Ascending aorta (tissue), 2 donors: Measurements from ENCODE around the gene HS3ST3B1. TPM values are rescaled to one million over a fixed set of nuclear protein-coding genes. Genes with fewer than 3 reads are reported as not detected.

Experiments used
- DNase-seq, 2 donors: peaks; one replicate each; pipeline ENCODE4 v3.0.0-alpha.2; 2019; ENCODE audit warnings: low spot score in 2 of 2
- H3K27ac ChIP-seq, 2 donors: fragments of 200-600 bp; sonication (generic); one replicate each; pipeline ENCODE4 v1.5.1; 2016 to 2017; ENCODE audit warnings: mild to moderate bottlenecking in 1 of 2
- H3K27me3 ChIP-seq: fragments of 200-600 bp; sonication (generic); one replicate; pipeline ENCODE4 v1.5.1; 2017
- H3K36me3 ChIP-seq, 2 donors: fragments of 200-600 bp; sonication (generic); one replicate each; pipeline ENCODE4 v1.5.1; 2016
- H3K4me1 ChIP-seq, 2 donors: fragments of 200-600 bp; sonication (generic); one replicate each; pipeline ENCODE4 v1.5.1; 2016 to 2017; ENCODE audit warnings: mild to moderate bottlenecking in 1 of 2
- H3K4me3 ChIP-seq, 2 donors: fragments of 200-600 bp; sonication (generic); one replicate each; pipeline ENCODE4 v1.5.1; 2016 to 2017; ENCODE audit warnings: mild to moderate bottlenecking in 1 of 2
- H3K9me3 ChIP-seq, 2 donors: fragments of 200-600 bp; sonication (generic); one replicate each; pipeline ENCODE4 v1.5.1; 2016
- intact Hi-C: fragments of 100-400 bp; cut with DNase I; formaldehyde crosslinking; loops from one replicate; pipeline ENCODE4 v1.15.1; 2023
- total RNA-seq: library from RNA; depleted of rRNA; stranded (reverse); fragments of >200 nt; gene quantifications from one replicate; pipeline ENCODE4 v1.1.0, GENCODE V29; 2016
- TF ChIP-seq, protein P1 (sequence below), 3 experiments: fragments of 200-600 bp in 2 of 3; fragments of 450-650 bp in 1 of 3; sonication (generic) in 2 of 3; IDR thresholded peaks; one replicate each; pipeline ENCODE4 v1.5.1; 2016 to 2019; ENCODE audit warnings: antibody characterized with exemption in 3 of 3, mild to moderate bottlenecking in 1 of 3, moderate library complexity in 1 of 3

The HS3ST3B1 gene
- total RNA-seq, 1 donor from 2014 or later: 14.6 TPM

DNA sequence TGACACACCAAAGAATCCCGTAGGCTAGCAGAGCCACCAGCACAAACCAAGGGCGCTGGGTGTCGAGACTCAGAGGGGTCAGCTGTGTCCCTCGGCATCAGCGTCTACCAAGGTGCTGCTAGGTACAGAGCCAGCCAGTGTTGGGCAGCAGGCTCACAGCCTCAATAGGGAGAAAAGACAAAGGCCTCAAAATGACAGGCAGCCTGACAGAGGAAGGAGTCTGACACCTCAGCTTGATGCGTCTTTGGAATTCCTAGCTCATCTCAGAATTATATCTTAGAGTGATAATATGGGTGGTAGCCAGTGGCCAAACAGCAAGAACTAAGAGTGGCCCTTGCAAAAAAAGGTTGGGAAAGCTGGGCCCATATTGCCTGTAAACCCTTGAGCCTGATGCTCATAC lies 45.9 kb downstream of the HS3ST3B1 start:
- intact Hi-C loops: no loop called here
- Histone ChIP-seq H3K9me3 (no peaks in the 10 kb centered on the region), H3K27me3 (no peaks in the 10 kb centered on the region), H3K27ac (no peak overlapping the region), H3K4me1 (no peaks in the 10 kb centered on the region), H3K36me3 (no peaks in the 10 kb centered on the region), H3K4me3 (no peak overlapping the region)
- no peak for DNase-seq
- TF ChIP-seq, protein P1, sequence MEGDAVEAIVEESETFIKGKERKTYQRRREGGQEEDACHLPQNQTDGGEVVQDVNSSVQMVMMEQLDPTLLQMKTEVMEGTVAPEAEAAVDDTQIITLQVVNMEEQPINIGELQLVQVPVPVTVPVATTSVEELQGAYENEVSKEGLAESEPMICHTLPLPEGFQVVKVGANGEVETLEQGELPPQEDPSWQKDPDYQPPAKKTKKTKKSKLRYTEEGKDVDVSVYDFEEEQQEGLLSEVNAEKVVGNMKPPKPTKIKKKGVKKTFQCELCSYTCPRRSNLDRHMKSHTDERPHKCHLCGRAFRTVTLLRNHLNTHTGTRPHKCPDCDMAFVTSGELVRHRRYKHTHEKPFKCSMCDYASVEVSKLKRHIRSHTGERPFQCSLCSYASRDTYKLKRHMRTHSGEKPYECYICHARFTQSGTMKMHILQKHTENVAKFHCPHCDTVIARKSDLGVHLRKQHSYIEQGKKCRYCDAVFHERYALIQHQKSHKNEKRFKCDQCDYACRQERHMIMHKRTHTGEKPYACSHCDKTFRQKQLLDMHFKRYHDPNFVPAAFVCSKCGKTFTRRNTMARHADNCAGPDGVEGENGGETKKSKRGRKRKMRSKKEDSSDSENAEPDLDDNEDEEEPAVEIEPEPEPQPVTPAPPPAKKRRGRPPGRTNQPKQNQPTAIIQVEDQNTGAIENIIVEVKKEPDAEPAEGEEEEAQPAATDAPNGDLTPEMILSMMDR (IDR thresholded peaks at IDR 0.05): no peak

DNA sequence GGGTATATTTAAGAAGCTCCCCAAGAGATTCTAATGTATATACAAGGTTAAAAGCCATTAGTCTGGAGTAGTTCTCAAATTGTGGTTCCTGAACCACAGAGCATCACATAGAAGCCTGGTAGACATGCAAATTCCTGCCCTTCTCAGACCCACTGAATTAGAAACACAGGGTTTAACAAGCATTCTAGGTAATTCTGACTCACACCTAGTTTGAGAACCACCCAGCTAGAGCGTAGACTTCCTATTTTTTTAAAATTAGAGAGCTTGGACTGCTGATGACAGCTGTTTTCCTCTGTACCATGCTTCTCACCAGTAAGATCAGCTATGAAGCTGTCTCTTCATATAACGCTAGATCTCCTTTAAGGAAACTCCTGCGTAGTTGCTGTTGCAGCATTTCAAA lies 50.6 kb downstream of the HS3ST3B1 start:
- TF ChIP-seq, protein P1 (IDR thresholded peaks at IDR 0.05): no peak
- Histone ChIP-seq H3K27ac (no peak overlapping the region), H3K4me1 (no peaks in the 10 kb centered on the region), H3K4me3 (no peak overlapping the region), H3K9me3 (no peaks in the 10 kb centered on the region), H3K27me3 (no peaks in the 10 kb centered on the region), H3K36me3 (no peaks in the 10 kb centered on the region)
- intact Hi-C loops: no loop called here
- no peak for DNase-seq

DNA sequence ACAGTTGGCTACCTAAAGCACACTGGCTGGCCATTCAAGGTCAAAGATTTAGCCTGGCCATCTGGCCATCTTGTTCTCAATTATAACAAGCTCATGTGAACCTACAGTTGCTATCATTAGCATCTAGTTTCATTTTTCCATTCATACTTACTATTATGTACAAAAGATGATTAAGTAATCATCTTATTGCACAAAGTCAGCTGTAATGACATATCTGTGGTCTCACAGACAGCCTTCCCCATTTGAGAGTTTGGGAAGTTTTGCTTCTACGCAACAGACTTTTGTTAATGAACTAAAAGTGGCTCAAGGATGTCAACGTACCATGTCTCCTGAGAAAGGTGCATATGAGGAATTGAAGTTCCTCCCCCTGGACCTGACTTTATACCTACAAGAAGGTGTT lies 51.3 kb downstream of the HS3ST3B1 start:
- intact Hi-C loops: no loop called here
- Histone ChIP-seq H3K9me3 (no peaks in the 10 kb centered on the region), H3K36me3 (no peaks in the 10 kb centered on the region), H3K4me3 (no peak overlapping the region), H3K4me1 (no peaks in the 10 kb centered on the region), H3K27ac (no peak overlapping the region), H3K27me3 (no peaks in the 10 kb centered on the region)
- TF ChIP-seq, protein P1 (IDR thresholded peaks at IDR 0.05): no peak
- DNase-seq: no peak

DNA sequence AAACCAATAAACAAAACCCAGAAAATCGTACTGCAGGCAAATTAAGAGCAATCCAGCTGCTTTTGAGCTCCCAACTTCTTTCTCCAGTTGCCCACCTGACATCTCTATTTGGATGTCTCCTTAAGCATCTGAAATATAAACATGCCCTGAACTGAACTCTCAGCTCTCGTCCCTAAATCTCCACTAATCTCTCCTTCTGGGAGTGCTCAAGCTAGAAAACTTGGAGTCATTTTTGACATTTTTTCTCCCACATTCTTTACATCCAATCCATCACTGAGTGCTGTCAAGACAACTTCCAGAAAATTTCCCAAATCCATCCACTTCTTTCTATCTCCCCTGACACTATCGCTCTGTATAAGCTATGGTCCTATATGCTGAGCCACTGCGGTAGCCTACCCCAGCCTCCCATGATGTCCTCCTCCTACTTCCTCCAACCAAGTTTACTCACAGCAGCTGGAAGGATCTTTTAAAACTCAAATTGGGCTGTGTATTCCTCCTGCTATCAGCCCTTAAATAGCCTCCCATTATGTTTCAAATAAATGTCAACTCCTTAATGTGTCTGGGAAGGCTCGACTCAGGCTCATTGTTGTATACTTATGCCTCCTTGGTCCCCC lies 53.1 kb downstream of the HS3ST3B1 start:
- DNase-seq: no peak
- H3K4me1 ChIP-seq: no peaks in the 10 kb centered on the region
- TF ChIP-seq, protein P1 (IDR thresholded peaks at IDR 0.05): no peak
- intact Hi-C loops: no loop called here
- H3K9me3 ChIP-seq: no peaks in the 10 kb centered on the region
- H3K27ac ChIP-seq: no peak overlapping the region
- no peaks in the 10 kb centered on the region for H3K36me3 ChIP-seq
- no peaks in the 10 kb centered on the region for H3K27me3 ChIP-seq
- no peak overlapping the region for H3K4me3 ChIP-seq

DNA sequence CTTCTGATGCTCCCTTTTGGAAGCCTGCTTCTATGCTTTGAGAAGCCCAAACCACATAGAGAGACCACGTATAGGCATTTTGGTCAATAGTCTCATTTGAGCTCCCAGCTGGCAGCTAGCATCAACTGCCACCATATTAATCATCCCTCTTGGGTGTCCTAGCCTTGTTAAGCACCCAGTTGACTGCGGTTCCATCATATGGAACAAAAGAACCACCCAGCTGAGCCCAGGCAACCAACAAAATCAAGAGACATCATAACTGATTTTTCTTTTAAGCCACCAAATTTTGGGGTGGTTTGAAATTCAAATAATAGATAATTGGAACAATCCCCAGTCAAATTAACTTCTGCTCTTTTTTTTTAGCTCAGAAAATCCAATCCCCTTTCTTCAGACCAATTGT lies 53.9 kb downstream of the HS3ST3B1 start:
- no peak overlapping the region for H3K27ac ChIP-seq
- TF ChIP-seq, protein P1 (IDR thresholded peaks at IDR 0.05): no peak
- DNase-seq: no peak
- no peaks in the 10 kb centered on the region for H3K27me3 ChIP-seq
- H3K4me3 ChIP-seq: no peak overlapping the region
- no peaks in the 10 kb centered on the region for H3K36me3 ChIP-seq
- H3K4me1 ChIP-seq: no peaks in the 10 kb centered on the region
- intact Hi-C loops: no loop called here
- H3K9me3 ChIP-seq: no peaks in the 10 kb centered on the region

DNA sequence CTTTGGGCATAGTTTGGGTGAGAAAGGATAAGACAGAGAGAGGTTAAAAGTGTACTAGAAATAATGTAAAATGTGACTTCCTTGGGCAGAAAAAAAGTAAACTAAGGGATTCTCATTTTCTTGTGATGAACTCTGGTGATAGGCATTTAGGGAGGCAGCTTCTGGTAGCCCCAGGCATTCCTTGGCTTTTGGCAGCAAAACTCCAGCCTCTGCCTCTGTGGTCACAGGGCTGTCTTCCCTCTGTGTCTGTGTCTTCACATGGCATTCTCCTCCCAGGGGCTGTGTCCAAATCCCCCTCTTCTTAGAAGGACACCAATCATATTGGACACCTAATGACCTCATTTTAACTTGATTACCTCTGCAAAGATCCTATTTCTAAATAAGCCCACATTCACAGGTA lies 54.7 kb downstream of the HS3ST3B1 start:
- Histone ChIP-seq H3K4me3 (no peak overlapping the region), H3K27me3 (no peaks in the 10 kb centered on the region), H3K36me3 (no peaks in the 10 kb centered on the region), H3K9me3 (no peaks in the 10 kb centered on the region), H3K27ac (no peak overlapping the region), H3K4me1 (no peaks in the 10 kb centered on the region)
- no peak for DNase-seq
- intact Hi-C loops: no loop called here
- TF ChIP-seq, protein P1 (IDR thresholded peaks at IDR 0.05): no peak
